ENCODE results near the gene PHACTR1. TPM values are rescaled to one million over a fixed set of nuclear protein-coding genes. Genes with fewer than 3 reads are reported as not detected.
"Not testable (repeated sequence)": the region's sequence is repeated elsewhere in the genome, so short reads cannot be mapped to it uniquely, and the experiment has no call there.

Gene PHACTR1
- total and polyA plus RNA-seq, 3 donors from 2014 or later: 5.1 to 7.6 (median 6.5) TPM

- DNase-seq: no peak
- Histone ChIP-seq H3K27ac (no peak overlapping the region), H3K9me3 (no peaks in the 10 kb centered on the region), H3K4me1 (no peaks in the 10 kb centered on the region), H3K36me3 (ENCODE audit: low read depth, missing control alignments) (no peaks in the 10 kb centered on the region), H3K4me3 (no peak overlapping the region), H3K27me3 (no peaks in the 10 kb centered on the region)
- intact Hi-C loops (cut with DNase I; ENCODE audit: low total_unique reads): no loop called here
- WGBS, 2 donors: 22 to 91% methylated on average over 1 of the region's 1 CpG
- no peak for TF ChIP-seq POLR2A (IDR thresholded peaks at IDR 0.05)
These were observed 594.6 kb downstream of the PHACTR1 start for GRCh38 chr6:13311155-13311554.

GRCh38 chr6:13314806-13315205, 598.2 kb downstream of the PHACTR1 start:
- no peak for DNase-seq
- no peak overlapping the region for H3K4me3 ChIP-seq
- no peaks in the 10 kb centered on the region for H3K36me3 ChIP-seq (ENCODE audit: low read depth, missing control alignments)
- no peaks in the 10 kb centered on the region for H3K27me3 ChIP-seq
- intact Hi-C loops (cut with DNase I; ENCODE audit: low total_unique reads): no loop called here
- TF ChIP-seq POLR2A (IDR thresholded peaks at IDR 0.05): no peak
- no peak for TF ChIP-seq CTCF (IDR thresholded peaks at IDR 0.05)
- no peaks in the 10 kb centered on the region for H3K9me3 ChIP-seq
- no peak overlapping the region for H3K27ac ChIP-seq
- H3K4me1 ChIP-seq: no peaks in the 10 kb centered on the region

- H3K36me3 ChIP-seq (ENCODE audit: low read depth, missing control alignments): no peaks in the 10 kb centered on the region
- DNase-seq: no peak
- no peaks in the 10 kb centered on the region for H3K27me3 ChIP-seq
These were observed 599.3 kb downstream of the PHACTR1 start for GRCh38 chr6:13315896-13316295.

GRCh38 chr6:13318821-13319220, 602.3 kb downstream of the PHACTR1 start:
- WGBS, 2 donors: 82 to 86% methylated on average over 2 of the region's 2 CpGs
- no peak overlapping the region for H3K4me3 ChIP-seq
- no peak for DNase-seq
- no peaks in the 10 kb centered on the region for H3K4me1 ChIP-seq
- H3K27ac ChIP-seq: no peak overlapping the region
- H3K9me3 ChIP-seq: no peaks in the 10 kb centered on the region
- no peak for TF ChIP-seq POLR2A (IDR thresholded peaks at IDR 0.05)
- TF ChIP-seq CTCF (IDR thresholded peaks at IDR 0.05): no peak
- no peaks in the 10 kb centered on the region for H3K27me3 ChIP-seq
- no peaks in the 10 kb centered on the region for H3K36me3 ChIP-seq (ENCODE audit: low read depth, missing control alignments)
- intact Hi-C loops (cut with DNase I; ENCODE audit: low total_unique reads): no loop called here

More at GRCh38 chr6:13315896-13316295, 599.3 kb downstream of the PHACTR1 start:
- Histone ChIP-seq H3K27ac (no peak overlapping the region), H3K4me3 (no peak overlapping the region), H3K4me1 (no peaks in the 10 kb centered on the region), H3K9me3 (no peaks in the 10 kb centered on the region)
- TF ChIP-seq POLR2A (IDR thresholded peaks at IDR 0.05): no peak
- no peak for TF ChIP-seq CTCF (IDR thresholded peaks at IDR 0.05)
- WGBS, 2 donors: 96 to 97% methylated on average over 5 of the region's 5 CpGs
- intact Hi-C loops (cut with DNase I; ENCODE audit: low total_unique reads): no loop called here

- intact Hi-C loops (cut with DNase I; ENCODE audit: low total_unique reads): no loop called here
- 88 to 97% methylated on average over 5 of the region's 5 CpGs for WGBS, 2 donors
- H3K4me1 ChIP-seq: no peaks in the 10 kb centered on the region
- no peaks in the 10 kb centered on the region for H3K9me3 ChIP-seq
- TF ChIP-seq POLR2A (IDR thresholded peaks at IDR 0.05) (no peak), CTCF (IDR thresholded peaks at IDR 0.05) (no peak)
- H3K27ac ChIP-seq: no peak overlapping the region
- no peak for DNase-seq
- no peaks in the 10 kb centered on the region for H3K27me3 ChIP-seq
- no peak overlapping the region for H3K4me3 ChIP-seq
- no peaks in the 10 kb centered on the region for H3K36me3 ChIP-seq (ENCODE audit: low read depth, missing control alignments)
These were observed 603.5 kb downstream of the PHACTR1 start for GRCh38 chr6:13319891-13320564.

GRCh38 chr6:13326031-13326586, 609.5 kb downstream of the PHACTR1 start:
- H3K27me3 ChIP-seq; H3K9me3 ChIP-seq; H3K36me3 ChIP-seq (ENCODE audit: low read depth, missing control alignments); H3K4me1 ChIP-seq; H3K27ac ChIP-seq; DNase-seq; intact Hi-C loops (cut with DNase I; ENCODE audit: low total_unique reads); H3K4me3 ChIP-seq: not testable (repeated sequence)
- WGBS, 2 donors: 92 to 95% methylated on average over 3 of the region's 3 CpGs

All from testis (tissue), 3 donors.